ENCODE results near the gene MID1. TPM values are rescaled to one million over a fixed set of nuclear protein-coding genes. Genes with fewer than 3 reads are reported as not detected.

Gene MID1
- polyA plus RNA-seq, 3 donors from 2014 or later: not detected

DNA sequence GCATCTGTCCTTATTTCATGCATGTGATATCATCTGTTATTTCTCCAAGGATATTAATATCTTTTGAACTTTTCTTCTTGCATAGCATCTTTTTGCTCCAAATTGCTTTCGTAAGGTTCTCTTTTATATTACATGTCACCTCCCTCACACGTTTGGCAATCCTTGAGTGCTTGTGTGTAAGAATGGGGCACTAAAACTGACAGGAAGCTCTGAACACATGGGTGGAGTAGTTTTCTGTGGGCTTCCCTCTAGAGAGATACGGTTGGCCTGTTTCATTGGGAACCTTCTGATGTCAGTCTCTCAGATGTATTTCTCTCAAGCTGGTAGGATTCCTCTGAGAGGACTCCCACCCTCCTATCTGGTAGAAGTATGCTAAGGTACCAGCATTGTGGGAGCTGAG lies 223.0 kb downstream of the MID1 start:
- Mint-ChIP-seq H3K9me3 (peaks cover 0 to 7% (median 0%) of the 10 kb centered on the region in 6 donors), H3K36me3 (no peaks in the 10 kb centered on the region), H3K27me3 (ENCODE audit: low read depth in 3 of 3) (peaks cover 0 to 7% (median 3%) of the 10 kb centered on the region in 3 donors), H3K4me3 (no peak overlapping the region), H3K27ac (no peak overlapping the region), H3K4me1 (peaks cover 0 to 2% of the 10 kb centered on the region in 2 donors)
- no peak for DNase-seq

DNA sequence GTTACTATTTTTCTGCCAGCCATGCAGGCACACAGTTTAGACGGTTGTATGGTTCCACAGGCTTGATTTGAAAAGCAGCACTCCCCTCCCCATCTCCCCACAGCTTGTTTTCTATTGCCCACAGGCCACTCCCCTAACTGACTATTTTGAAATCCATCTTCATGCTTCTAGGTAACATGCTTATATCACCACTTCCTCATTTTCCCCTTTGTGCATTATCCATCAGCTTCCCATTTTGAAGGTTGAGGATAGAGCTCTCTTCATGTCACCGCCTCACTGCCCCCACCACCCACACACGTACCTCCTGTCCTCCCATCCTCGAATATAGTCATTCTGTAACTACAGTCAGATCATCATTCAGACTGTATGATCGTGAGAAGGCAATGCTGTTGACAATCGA lies 224.7 kb downstream of the MID1 start:
- no peaks in the 10 kb centered on the region for H3K36me3 Mint-ChIP-seq
- H3K27me3 Mint-ChIP-seq (ENCODE audit: low read depth in 3 of 3): peaks cover 0 to 7% (median 4%) of the 10 kb centered on the region in 3 donors
- no peak for DNase-seq
- H3K4me3 Mint-ChIP-seq: no peak overlapping the region
- no peak overlapping the region for H3K27ac Mint-ChIP-seq
- H3K9me3 Mint-ChIP-seq: peaks cover 0 to 7% (median 0%) of the 10 kb centered on the region in 6 donors
- peaks cover 0 to 2% of the 10 kb centered on the region in 2 donors for H3K4me1 Mint-ChIP-seq
